Ishikawa (cell line): ENCODE data around the gene VWF.

Experiments used
- CEBPB ChIP-seq: IDR thresholded peaks from 2 replicates; pipeline ENCODE4 v1.6.1; 2012
- EGR1 ChIP-seq: IDR thresholded peaks from 2 replicates; pipeline ENCODE4 v1.6.1; 2012
- EP300 ChIP-seq: IDR thresholded peaks from 2 replicates; pipeline ENCODE4 v1.6.1; 2012; ENCODE audit warnings: borderline replicate concordance
- FOXM1 ChIP-seq: IDR thresholded peaks from 2 replicates; pipeline ENCODE4 v1.6.1; 2012; ENCODE audit warnings: low read depth, borderline replicate concordance
- MAX ChIP-seq: IDR thresholded peaks from 2 replicates; pipeline ENCODE4 v1.6.1; 2012
- NFIC ChIP-seq: IDR thresholded peaks from 2 replicates; pipeline ENCODE4 v1.6.1; 2012
- RAD21 ChIP-seq: IDR thresholded peaks from 2 replicates; pipeline ENCODE4 v1.6.1; 2012; ENCODE audit warnings: low read depth

GRCh38 chr12:5977556-5977955, 146.9 kb downstream of the VWF start:
- no peak for TF ChIP-seq NFIC
- TF ChIP-seq MAX = no peak
- no peak for TF ChIP-seq RAD21
- TF ChIP-seq FOXM1 = no peak
- no peak for TF ChIP-seq EP300
- no peak for TF ChIP-seq EGR1
- no peak for TF ChIP-seq CEBPB
